ENCODE results near the gene RGS3.
A peak's percentile ranks its signal among the peaks of the same experiment; 100 is the strongest.

RGS3 gene

DNA sequence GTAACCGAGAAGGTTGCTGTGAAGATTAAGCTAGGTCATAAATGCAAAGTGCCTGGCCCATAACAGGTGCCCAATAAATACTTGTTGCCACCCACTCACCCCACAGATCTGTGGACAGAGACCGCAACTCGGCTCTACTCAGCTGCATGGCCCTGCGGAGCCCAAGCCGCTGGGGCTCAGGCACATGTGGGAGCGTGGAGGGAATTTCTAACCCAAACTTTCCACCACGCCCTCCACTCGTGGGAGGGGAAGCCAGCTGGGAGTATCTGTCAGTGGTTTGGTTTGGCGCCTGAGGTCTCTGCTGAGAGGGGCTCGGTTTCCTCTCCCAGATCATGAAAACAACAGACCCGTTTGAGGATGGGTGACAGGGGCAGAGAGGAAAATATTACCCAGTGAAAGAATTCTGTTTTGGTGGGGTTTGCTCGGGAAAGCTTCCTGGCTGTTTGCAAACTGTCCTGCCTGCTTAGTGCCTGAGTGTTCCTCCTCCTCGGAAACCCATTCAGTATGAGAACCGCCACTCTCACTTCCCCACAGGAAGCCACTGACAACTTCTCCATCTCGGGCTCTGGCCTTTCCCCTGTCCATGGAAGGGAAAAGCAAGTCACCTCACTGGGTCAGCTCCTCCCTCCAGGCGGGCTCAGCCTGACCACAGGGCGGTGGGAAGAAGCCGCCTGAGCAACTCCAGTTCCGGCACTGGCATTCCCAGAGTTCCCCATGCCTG lies 60.1 kb downstream of the RGS3 start:
- DNase-seq (ENCODE audit: low read depth, low spot score): peak; percentile 66
- H3K4me3 ChIP-seq (ENCODE audit: low read length): peak overlapping the region; percentile 17

GRCh38 chr9:113524468-113524867 lies 60.9 kb downstream of the RGS3 start:
- no peak for DNase-seq (ENCODE audit: low read depth, low spot score)
- H3K4me3 ChIP-seq (ENCODE audit: low read length): no peak overlapping the region

- DNase-seq (ENCODE audit: low read depth, low spot score): no peak
- no peak overlapping the region for H3K4me3 ChIP-seq (ENCODE audit: low read length)
Observed at GRCh38 chr9:113525205-113525604, 61.7 kb downstream of the RGS3 start.

GRCh38 chr9:113525831-113526230 lies 62.3 kb downstream of the RGS3 start:
- no peak overlapping the region for H3K4me3 ChIP-seq (ENCODE audit: low read length)
- DNase-seq (ENCODE audit: low read depth, low spot score): no peak

- DNase-seq (ENCODE audit: low read depth, low spot score): no peak
- H3K4me3 ChIP-seq (ENCODE audit: low read length): no peak overlapping the region
Observed at GRCh38 chr9:113526231-113526746, 62.8 kb downstream of the RGS3 start.

- H3K4me3 ChIP-seq (ENCODE audit: low read length): no peak overlapping the region
- DNase-seq (ENCODE audit: low read depth, low spot score): no peak
Observed at GRCh38 chr9:113526841-113527240, 63.3 kb downstream of the RGS3 start.

DNA sequence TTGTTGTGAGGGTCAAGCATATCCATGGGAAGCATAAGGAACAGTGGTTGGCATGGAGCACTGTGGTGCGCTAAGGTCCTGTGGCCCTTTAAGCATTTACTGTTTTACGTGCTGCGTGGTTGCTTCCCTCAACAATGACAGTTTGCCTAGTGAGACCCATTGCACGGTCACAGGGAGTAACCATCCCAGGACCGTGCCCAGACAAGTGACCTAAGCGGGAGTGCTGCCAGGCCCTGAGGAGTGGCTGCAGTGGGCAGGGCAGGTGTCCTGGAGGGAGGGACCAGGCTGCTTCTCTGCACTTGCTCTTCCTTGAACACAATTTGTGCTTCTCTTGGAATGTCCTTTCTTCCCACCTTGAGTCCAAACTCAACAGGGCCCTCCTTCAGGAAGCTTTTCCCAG lies 64.6 kb downstream of the RGS3 start:
- H3K4me3 ChIP-seq (ENCODE audit: low read length): no peak overlapping the region
- no peak for DNase-seq (ENCODE audit: low read depth, low spot score)

DNA sequence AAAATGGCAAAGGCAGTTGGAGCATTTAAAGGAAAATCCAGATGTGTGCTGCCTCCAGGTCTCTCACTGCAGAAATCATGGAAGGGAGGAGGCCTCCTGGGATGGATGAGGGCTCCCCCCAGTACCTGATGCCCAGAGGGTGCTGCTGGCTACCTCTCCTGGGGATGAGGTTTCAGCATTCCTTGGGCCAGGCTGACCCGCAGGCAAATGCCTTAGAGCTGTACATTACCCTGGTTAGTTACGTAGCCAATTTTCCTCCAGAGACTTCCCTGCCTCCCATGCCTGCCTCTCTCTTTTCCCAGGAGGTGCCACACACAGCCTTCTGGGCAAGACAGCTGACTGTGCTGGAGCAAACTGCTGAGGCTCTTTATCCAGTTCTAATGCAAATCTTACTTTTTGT lies 65.3 kb downstream of the RGS3 start:
- no peak for DNase-seq (ENCODE audit: low read depth, low spot score)
- H3K4me3 ChIP-seq (ENCODE audit: low read length): no peak overlapping the region

GRCh38 chr9:113529336-113530009 lies 65.9 kb downstream of the RGS3 start:
- DNase-seq (ENCODE audit: low read depth, low spot score): no peak
- no peak overlapping the region for H3K4me3 ChIP-seq (ENCODE audit: low read length)

DNA sequence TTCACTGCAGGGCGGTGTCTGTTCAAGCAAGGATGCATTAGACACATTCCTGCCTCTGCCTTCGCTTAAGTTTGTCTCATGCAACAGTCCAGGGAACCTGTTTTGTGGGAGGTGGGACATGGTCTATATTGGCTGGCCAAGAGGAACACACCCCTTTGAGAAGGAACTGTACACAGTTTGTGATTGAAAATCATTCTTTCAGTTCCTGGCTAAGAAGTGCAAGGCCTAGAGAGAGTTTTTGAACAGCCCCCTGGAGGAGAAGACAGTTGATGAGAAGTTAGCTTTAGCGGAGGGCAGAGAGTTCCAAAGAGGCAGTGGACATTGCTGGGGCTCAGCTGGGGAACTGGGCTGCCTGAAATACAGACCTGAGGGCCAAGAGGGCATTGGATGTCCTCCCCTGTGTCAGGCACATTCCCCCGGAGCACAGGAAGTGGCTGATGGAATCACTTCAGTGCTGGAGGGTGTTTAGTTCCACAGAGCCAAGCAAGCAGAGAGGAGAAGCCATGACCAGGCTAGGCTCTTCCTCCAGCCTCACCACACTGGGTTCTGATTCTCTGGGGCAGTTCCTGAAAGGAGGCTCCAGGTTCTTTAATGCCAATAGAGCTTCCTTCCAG lies 66.6 kb downstream of the RGS3 start:
- H3K4me3 ChIP-seq (ENCODE audit: low read length): no peak overlapping the region
- no peak for DNase-seq (ENCODE audit: low read depth, low spot score)

GRCh38 chr9:113530942-113531341 lies 67.4 kb downstream of the RGS3 start:
- no peak overlapping the region for H3K4me3 ChIP-seq (ENCODE audit: low read length)

DNA sequence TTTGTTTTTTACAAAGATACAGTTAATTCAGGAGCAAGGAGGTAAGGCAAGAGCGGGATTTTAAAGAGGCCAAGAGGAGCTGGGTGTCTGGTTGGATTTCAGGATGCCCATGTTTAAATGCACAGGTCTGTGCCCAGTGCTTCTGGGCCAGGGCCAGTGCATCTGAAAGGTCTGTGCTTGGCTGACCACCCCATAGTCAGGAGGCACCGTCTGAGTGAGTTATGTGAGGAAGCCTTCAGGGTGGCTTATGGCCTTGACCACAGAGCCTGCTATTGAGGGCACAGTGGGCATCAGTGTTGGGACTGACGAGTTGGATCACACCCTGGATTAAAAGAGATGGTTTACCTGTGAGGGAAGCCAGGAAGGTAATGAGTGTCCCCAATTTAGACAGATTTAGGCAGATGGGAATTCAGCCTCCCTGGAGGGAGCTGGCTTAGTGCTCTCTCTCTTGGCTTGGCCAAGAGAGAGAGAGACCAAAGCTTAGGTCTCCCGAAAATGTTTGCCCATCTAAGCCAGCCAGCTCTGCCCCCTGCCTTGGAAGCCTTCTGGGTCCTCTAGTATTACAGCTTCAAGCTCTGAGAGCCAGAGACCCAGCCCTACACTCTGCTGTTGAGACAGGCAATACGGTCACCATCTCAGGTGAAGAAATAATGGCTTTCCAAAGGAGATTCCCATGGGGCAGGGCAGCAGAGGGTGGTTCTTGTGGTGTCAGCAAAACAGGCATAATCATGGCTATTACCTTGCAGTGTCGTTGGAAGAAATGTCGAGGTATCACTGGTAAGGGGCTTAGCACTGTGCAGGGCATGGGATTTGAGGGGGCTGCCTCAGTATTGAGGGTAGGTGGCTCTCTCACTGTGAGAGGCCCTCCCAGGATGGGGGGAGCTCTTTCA lies 68.6 kb downstream of the RGS3 start:
- no peak overlapping the region for H3K4me3 ChIP-seq (ENCODE audit: low read length)
- DNase-seq (ENCODE audit: low read depth, low spot score): no peak

More at GRCh38 chr9:113530942-113531341, 67.4 kb downstream of the RGS3 start:
- no peak for DNase-seq (ENCODE audit: low read depth, low spot score)

GRCh38 chr9:113532809-113533190 lies 69.3 kb downstream of the RGS3 start:
- DNase-seq (ENCODE audit: low read depth, low spot score): no peak
- H3K4me3 ChIP-seq (ENCODE audit: low read length): no peak overlapping the region

- DNase-seq (ENCODE audit: low read depth, low spot score): no peak
- H3K4me3 ChIP-seq (ENCODE audit: low read length): no peak overlapping the region
Observed at GRCh38 chr9:113533335-113534225, 70.1 kb downstream of the RGS3 start.

GRCh38 chr9:113535756-113536155 lies 72.2 kb downstream of the RGS3 start:
- H3K4me3 ChIP-seq (ENCODE audit: low read length): no peak overlapping the region
- no peak for DNase-seq (ENCODE audit: low read depth, low spot score)

DNA sequence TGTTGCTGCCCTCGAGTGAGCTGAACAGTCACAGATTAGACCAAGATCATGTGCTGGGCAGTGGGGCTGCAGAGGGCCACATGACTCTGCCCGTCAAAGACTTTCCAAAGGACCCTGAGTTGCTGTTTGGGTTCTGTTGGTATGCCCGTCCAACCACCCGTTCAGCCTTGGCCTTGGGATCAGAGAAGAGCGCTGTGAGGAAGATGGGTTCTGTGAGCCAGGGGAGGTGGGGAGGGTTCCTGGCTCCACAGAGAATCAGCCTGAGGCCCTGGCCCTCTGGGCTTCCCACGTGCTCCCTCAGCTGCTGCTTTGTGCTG lies 72.6 kb downstream of the RGS3 start:
- DNase-seq (ENCODE audit: low read depth, low spot score): no peak
- no peak overlapping the region for H3K4me3 ChIP-seq (ENCODE audit: low read length)

DNA sequence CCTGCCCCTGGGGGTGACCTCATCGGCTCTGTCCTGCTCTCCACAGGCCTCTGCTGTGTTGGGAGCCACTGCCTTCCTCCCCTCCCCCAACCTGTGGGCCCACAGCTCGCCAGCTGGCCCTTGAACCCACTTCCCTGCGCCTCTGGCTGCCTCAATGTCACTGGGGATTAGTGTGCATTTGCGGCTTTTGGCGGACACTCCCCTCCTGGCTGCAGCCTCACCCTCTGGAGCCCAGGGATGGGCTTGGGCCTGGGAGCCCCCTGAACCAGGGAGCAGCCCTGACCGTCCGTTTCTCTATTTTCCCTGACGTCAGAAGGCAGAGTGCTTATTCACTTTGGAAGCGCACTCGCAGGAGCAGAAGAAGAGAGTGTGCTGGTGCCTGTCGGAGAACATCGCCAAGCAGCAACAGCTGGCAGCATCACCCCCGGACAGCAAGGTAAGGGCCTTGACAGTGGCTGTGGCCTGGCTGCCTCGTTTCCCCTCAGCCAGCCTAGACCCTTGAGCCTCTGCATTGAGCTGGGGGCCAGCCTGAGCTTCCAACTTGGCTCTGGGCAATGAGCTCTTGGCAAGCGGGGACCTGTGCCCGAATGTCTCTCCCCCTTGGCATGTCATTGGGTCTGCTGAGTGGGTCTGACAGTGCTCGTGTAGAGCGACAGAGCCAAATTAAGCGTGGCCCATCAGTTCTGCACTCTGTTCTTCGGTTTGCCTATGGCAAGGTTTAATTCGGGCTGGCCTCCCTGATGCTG lies 73.1 kb downstream of the RGS3 start:
- H3K4me3 ChIP-seq (ENCODE audit: low read length): no peak overlapping the region
- DNase-seq (ENCODE audit: low read depth, low spot score): no peak

- no peak for DNase-seq (ENCODE audit: low read depth, low spot score)
- H3K4me3 ChIP-seq (ENCODE audit: low read length): no peak overlapping the region
Observed at GRCh38 chr9:113537229-113537810, 73.8 kb downstream of the RGS3 start.

Data from Jurkat, Clone E6-1 (cell line).